ENCODE measurements around the gene MNT. TPM values are rescaled to one million over a fixed set of nuclear protein-coding genes. Genes with fewer than 3 reads are reported as not detected.

Gene MNT
- polyA plus RNA-seq, 1 donor from 2014 or later = 6.1 TPM

- Histone ChIP-seq H3K27ac (ENCODE audit: low read length) (peak overlapping the region; percentile 53), H2AFZ (ENCODE audit: low read depth, low read length) (no peak overlapping the region), H3K36me3 (ENCODE audit: insufficient read depth, low read length) (no peaks in the 10 kb centered on the region), H4K20me1 (ENCODE audit: insufficient read depth) (peaks cover 8% of the 10 kb centered on the region), H3F3A (ENCODE audit: insufficient read depth, low read length, poor library complexity, severe bottlenecking) (no peaks in the 10 kb centered on the region), H3K4me3 (ENCODE audit: low read length) (peak overlapping the region; percentile 100), H3K79me2 (replicated peaks; ENCODE audit: insufficient read depth, low read length) (peaks cover 26% of the 10 kb centered on the region), H3K9me3 (ENCODE audit: low read length) (no peaks in the 10 kb centered on the region), H3K9me2 (ENCODE audit: insufficient read depth, low read length) (no peaks in the 10 kb centered on the region), H3K27me3 (ENCODE audit: insufficient read depth, low read depth, low read length) (no peaks in the 10 kb centered on the region), H3K9ac (ENCODE audit: low read length) (peak overlapping the region; percentile 56), H3K4me2 (ENCODE audit: low read length) (no peak overlapping the region)
- TF ChIP-seq TAF1 (IDR thresholded peaks at IDR 0.05; ENCODE audit: low read depth) (no peak), EP300 (conservative IDR thresholded peaks at IDR 0.05; ENCODE audit: poor library complexity, severe bottlenecking) (no peak)
- TF ChIP-seq, protein P1, sequence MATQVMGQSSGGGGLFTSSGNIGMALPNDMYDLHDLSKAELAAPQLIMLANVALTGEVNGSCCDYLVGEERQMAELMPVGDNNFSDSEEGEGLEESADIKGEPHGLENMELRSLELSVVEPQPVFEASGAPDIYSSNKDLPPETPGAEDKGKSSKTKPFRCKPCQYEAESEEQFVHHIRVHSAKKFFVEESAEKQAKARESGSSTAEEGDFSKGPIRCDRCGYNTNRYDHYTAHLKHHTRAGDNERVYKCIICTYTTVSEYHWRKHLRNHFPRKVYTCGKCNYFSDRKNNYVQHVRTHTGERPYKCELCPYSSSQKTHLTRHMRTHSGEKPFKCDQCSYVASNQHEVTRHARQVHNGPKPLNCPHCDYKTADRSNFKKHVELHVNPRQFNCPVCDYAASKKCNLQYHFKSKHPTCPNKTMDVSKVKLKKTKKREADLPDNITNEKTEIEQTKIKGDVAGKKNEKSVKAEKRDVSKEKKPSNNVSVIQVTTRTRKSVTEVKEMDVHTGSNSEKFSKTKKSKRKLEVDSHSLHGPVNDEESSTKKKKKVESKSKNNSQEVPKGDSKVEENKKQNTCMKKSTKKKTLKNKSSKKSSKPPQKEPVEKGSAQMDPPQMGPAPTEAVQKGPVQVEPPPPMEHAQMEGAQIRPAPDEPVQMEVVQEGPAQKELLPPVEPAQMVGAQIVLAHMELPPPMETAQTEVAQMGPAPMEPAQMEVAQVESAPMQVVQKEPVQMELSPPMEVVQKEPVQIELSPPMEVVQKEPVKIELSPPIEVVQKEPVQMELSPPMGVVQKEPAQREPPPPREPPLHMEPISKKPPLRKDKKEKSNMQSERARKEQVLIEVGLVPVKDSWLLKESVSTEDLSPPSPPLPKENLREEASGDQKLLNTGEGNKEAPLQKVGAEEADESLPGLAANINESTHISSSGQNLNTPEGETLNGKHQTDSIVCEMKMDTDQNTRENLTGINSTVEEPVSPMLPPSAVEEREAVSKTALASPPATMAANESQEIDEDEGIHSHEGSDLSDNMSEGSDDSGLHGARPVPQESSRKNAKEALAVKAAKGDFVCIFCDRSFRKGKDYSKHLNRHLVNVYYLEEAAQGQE (IDR thresholded peaks at IDR 0.05; ENCODE audit: borderline replicate concordance) = no peak
These were observed 1.7 kb upstream of the MNT start for GRCh38 chr17:2402544-2402943.

GRCh38 chr17:2401426-2402221, 764 bp upstream of the MNT start:
- H3K9me3 ChIP-seq (ENCODE audit: low read length) = no peaks in the 10 kb centered on the region
- peak overlapping the region; percentile 100 for H3K27ac ChIP-seq (ENCODE audit: low read length)
- no peak overlapping the region for H3K4me2 ChIP-seq (ENCODE audit: low read length)
- no peaks in the 10 kb centered on the region for H3F3A ChIP-seq (ENCODE audit: insufficient read depth, low read length, poor library complexity, severe bottlenecking)
- H3K4me3 ChIP-seq (ENCODE audit: low read length) = peak overlapping the region; percentile 100
- peaks cover 35% of the 10 kb centered on the region for H3K79me2 ChIP-seq (replicated peaks; ENCODE audit: insufficient read depth, low read length)
- no peak overlapping the region for H2AFZ ChIP-seq (ENCODE audit: low read depth, low read length)
- TF ChIP-seq TAF1 (IDR thresholded peaks at IDR 0.05; ENCODE audit: low read depth) = no peak
- TF ChIP-seq EP300 (conservative IDR thresholded peaks at IDR 0.05; ENCODE audit: poor library complexity, severe bottlenecking) = peak; percentile 71
- TF ChIP-seq MXI1 (conservative IDR thresholded peaks at IDR 0.05; ENCODE audit: poor library complexity, severe bottlenecking) = peak; percentile 97
- TF ChIP-seq RAD21 (conservative IDR thresholded peaks at IDR 0.05) = peak; percentile 28
- TF ChIP-seq, protein P1 (IDR thresholded peaks at IDR 0.05; ENCODE audit: borderline replicate concordance) = peak; percentile 11
- TF ChIP-seq CTCF (IDR thresholded peaks at IDR 0.05; ENCODE audit: poor library complexity, severe bottlenecking) = no peak
- H3K36me3 ChIP-seq (ENCODE audit: insufficient read depth, low read length) = no peaks in the 10 kb centered on the region
- no peaks in the 10 kb centered on the region for H3K27me3 ChIP-seq (ENCODE audit: insufficient read depth, low read depth, low read length)
- no peaks in the 10 kb centered on the region for H3K9me2 ChIP-seq (ENCODE audit: insufficient read depth, low read length)
- peak overlapping the region; percentile 99 for H3K9ac ChIP-seq (ENCODE audit: low read length)
- peaks cover 16% of the 10 kb centered on the region for H4K20me1 ChIP-seq (ENCODE audit: insufficient read depth)

All from neural cell (in vitro differentiated cells).